Kidney (tissue), 14 donors: Measurements from ENCODE around the gene GPR84. TPM values are rescaled to one million over a fixed set of nuclear protein-coding genes. Genes with fewer than 3 reads are reported as not detected.

ENCODE experiments used
- DNase-seq, 5 donors: peaks; one replicate each; pipeline ENCODE4 v3.0.0-alpha.2; 2013 to 2020
- FAIRE-seq: peaks from 2 replicates; lab custom pipeline; 2012; peaks lifted over from hg19 to GRCh38; lab: Jason Lieb, UNC
- H3K27ac ChIP-seq, 2 donors: one replicate each; pipeline ENCODE4 v1.7.0; 2013; ENCODE audit warnings: low read depth in 2 of 2, low read length in 2 of 2, inconsistent platforms in 1 of 2
- H3K27me3 ChIP-seq: one replicate; pipeline ENCODE4 v1.7.1; 2013; ENCODE audit warnings: low read length, inconsistent platforms; ENCODE audit not compliant: control insufficient read depth, insufficient read depth
- H3K36me3 ChIP-seq, 3 donors: one replicate each; pipeline versions ENCODE4 v1.7.0 to v1.7.1; 2013; ENCODE audit warnings: low read length in 3 of 3, control low read depth in 1 of 3, inconsistent platforms in 1 of 3; ENCODE audit not compliant: insufficient read depth in 3 of 3, control insufficient read depth in 2 of 3
- H3K4me1 ChIP-seq, 3 donors: one replicate each; pipeline versions ENCODE4 v1.7.0 to v1.7.1; 2013; ENCODE audit warnings: low read length in 3 of 3, inconsistent platforms in 1 of 3, low read depth in 1 of 3; ENCODE audit not compliant: control insufficient read depth in 2 of 3, insufficient read depth in 2 of 3
- H3K4me3 ChIP-seq, 3 donors: one replicate each; pipeline versions ENCODE4 v1.7.0 to v1.8.1; 2013; ENCODE audit warnings: low read length in 3 of 3, control low read depth in 1 of 3, inconsistent platforms in 1 of 3
- H3K9ac ChIP-seq, 3 donors: one replicate each; pipeline versions ENCODE4 v1.7.0 to v1.7.1; 2013; ENCODE audit warnings: low read length in 3 of 3, control low read depth in 1 of 3, inconsistent platforms in 1 of 3
- H3K9me3 ChIP-seq, 3 donors: one replicate each; pipeline versions ENCODE4 v1.7.0 to v1.7.1; 2013; ENCODE audit warnings: low read length in 3 of 3, control low read depth in 1 of 3, inconsistent platforms in 1 of 3; ENCODE audit not compliant: control insufficient read depth in 2 of 3, insufficient read depth in 1 of 3
- intact Hi-C: fragments of 100-400 bp; cut with DNase I; formaldehyde crosslinking; loops from one replicate; pipeline ENCODE4 v1.11.1; 2022
- polyA plus RNA-seq: library from polyadenylated mRNA; stranded (reverse); fragments of 350-450 nt; fragmentation: Illumina TruSeq; extraction: RNeasy Lipid Tissue Mini Kit (QIAGEN cat#74804); gene quantifications from one replicate; pipeline ENCODE4 v1.2.3, GENCODE V29; 2014; ENCODE audit warnings: low read depth, low replicate concordance; ENCODE audit not compliant: insufficient read depth
- total RNA-seq: library from RNA; stranded (reverse); fragmentation: NEBNext Ultra II Directional; extraction: Animal tissue kit (Norgen Biotek cat#: 25700); gene quantifications from one replicate; pipeline ENCODE4 v1.2.1, GENCODE V29; 2021
- TF ChIP-seq, protein P1 (sequence below): IDR thresholded peaks from 3 replicates; pipeline ENCODE4 v1.5.1; 2012; ENCODE audit warnings: mild to moderate bottlenecking, moderate library complexity, borderline replicate concordance; ENCODE audit not compliant: insufficient read depth; ENCODE audit errors: extremely low read depth
- donor health status: control.
- donor health status: control.
- donor health status: control.
- donor health status: control.
- donor health status: control.
- donor health status: DM: yes; HTN: yes; CAD: no.
- donor health status: Normal renal cell carcinoma (clear cell type).

The GPR84 gene
- total and polyA plus RNA-seq, 2 donors from 2014 or later, result 1.7 TPM; not detected in 1

GRCh38 chr12:54394281-54394719 is 30.0 kb upstream of the GPR84 start:
- no peak for FAIRE-seq
- intact Hi-C loops, result no loop called here
- peaks cover 0 to 4% (median 0%) of the 10 kb centered on the region in 3 donors for H3K4me1 ChIP-seq
- H3K4me3 ChIP-seq, result no peak overlapping the region
- H3K9ac ChIP-seq, result no peak overlapping the region
- peaks cover 0 to 3% (median 2%) of the 10 kb centered on the region in 3 donors for H3K36me3 ChIP-seq
- no peak overlapping the region for H3K27ac ChIP-seq
- H3K27me3 ChIP-seq, result no peaks in the 10 kb centered on the region
- peak in 3 of 5 donors; percentile 18 to 60 (median 48) for DNase-seq
- TF ChIP-seq, protein P1, sequence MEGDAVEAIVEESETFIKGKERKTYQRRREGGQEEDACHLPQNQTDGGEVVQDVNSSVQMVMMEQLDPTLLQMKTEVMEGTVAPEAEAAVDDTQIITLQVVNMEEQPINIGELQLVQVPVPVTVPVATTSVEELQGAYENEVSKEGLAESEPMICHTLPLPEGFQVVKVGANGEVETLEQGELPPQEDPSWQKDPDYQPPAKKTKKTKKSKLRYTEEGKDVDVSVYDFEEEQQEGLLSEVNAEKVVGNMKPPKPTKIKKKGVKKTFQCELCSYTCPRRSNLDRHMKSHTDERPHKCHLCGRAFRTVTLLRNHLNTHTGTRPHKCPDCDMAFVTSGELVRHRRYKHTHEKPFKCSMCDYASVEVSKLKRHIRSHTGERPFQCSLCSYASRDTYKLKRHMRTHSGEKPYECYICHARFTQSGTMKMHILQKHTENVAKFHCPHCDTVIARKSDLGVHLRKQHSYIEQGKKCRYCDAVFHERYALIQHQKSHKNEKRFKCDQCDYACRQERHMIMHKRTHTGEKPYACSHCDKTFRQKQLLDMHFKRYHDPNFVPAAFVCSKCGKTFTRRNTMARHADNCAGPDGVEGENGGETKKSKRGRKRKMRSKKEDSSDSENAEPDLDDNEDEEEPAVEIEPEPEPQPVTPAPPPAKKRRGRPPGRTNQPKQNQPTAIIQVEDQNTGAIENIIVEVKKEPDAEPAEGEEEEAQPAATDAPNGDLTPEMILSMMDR, result peak; percentile 62
- no peaks in the 10 kb centered on the region for H3K9me3 ChIP-seq

- Histone ChIP-seq H3K9ac (no peak overlapping the region), H3K4me3 (no peak overlapping the region), H3K27me3 (no peaks in the 10 kb centered on the region), H3K36me3 (peaks cover 0 to 3% (median 2%) of the 10 kb centered on the region in 3 donors), H3K27ac (no peak overlapping the region), H3K9me3 (no peaks in the 10 kb centered on the region), H3K4me1 (peaks cover 0 to 4% (median 0%) of the 10 kb centered on the region in 3 donors)
- intact Hi-C loops, result no loop called here
- FAIRE-seq, result no peak
- DNase-seq, result peak in 1 of 5 donors; percentile 8
- TF ChIP-seq, protein P1, result no peak
Measured at GRCh38 chr12:54393743-54394142, 29.5 kb upstream of the GPR84 start.

DNA sequence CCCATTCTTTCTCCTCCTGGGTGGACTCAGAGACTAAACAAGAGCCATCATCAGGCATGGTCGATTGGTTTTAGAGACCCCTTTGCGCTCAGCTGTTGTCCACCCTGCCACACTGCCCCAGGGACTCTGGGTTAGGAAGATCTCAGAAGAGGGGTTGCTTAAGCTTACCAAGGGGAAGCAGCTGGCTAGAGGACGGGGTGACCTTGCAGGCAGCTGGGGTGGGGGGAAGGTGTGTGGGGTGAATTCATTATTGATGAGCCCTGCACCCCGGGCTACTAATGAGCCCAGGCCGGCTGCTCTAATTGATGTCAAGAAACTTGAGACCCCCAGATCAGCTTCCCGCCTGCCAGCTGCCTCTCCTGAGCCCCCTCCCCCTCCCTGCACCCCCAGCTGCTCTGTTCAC is 28.9 kb upstream of the GPR84 start:
- peak in 2 of 5 donors; percentile 70 to 71 for DNase-seq
- Histone ChIP-seq H3K27me3 (no peaks in the 10 kb centered on the region), H3K9ac (no peak overlapping the region), H3K4me1 (peaks cover 0 to 4% (median under 1%) of the 10 kb centered on the region in 3 donors), H3K4me3 (no peak overlapping the region), H3K9me3 (no peaks in the 10 kb centered on the region), H3K27ac (no peak overlapping the region), H3K36me3 (peaks cover 0 to 2% (median 0%) of the 10 kb centered on the region in 3 donors)
- TF ChIP-seq, protein P1, result no peak
- no peak for FAIRE-seq
- intact Hi-C loops, result no loop called here
